ENCODE results near the gene SNRNP25.

SNRNP25 gene

GRCh38 chr16:65745-66144 lies 12.1 kb downstream of the SNRNP25 start:
- Mint-ChIP-seq H3K9me3 (no peaks in the 10 kb centered on the region), H3K27ac (no peak overlapping the region), H3K36me3 (ENCODE audit: low read depth) (no peaks in the 10 kb centered on the region), H3K27me3 (peaks cover 14% of the 10 kb centered on the region), H3K4me3 (no peak overlapping the region), H3K4me1 (peaks cover 2% of the 10 kb centered on the region)
- peak; percentile 81 for ATAC-seq
- peak; percentile 89 for DNase-seq

GRCh38 chr16:66309-67182 lies 12.9 kb downstream of the SNRNP25 start:
- H3K27me3 Mint-ChIP-seq = peaks cover 19% of the 10 kb centered on the region
- DNase-seq (no peak), ATAC-seq (no peak)
- H3K27ac Mint-ChIP-seq = no peak overlapping the region
- no peaks in the 10 kb centered on the region for H3K9me3 Mint-ChIP-seq
- peaks cover 2% of the 10 kb centered on the region for H3K4me1 Mint-ChIP-seq
- H3K4me3 Mint-ChIP-seq = no peak overlapping the region
- no peaks in the 10 kb centered on the region for H3K36me3 Mint-ChIP-seq (ENCODE audit: low read depth)

GRCh38 chr16:67183-67791 lies 13.7 kb downstream of the SNRNP25 start:
- Mint-ChIP-seq H3K27ac (no peak overlapping the region), H3K9me3 (no peaks in the 10 kb centered on the region), H3K36me3 (ENCODE audit: low read depth) (no peaks in the 10 kb centered on the region), H3K4me3 (no peak overlapping the region), H3K4me1 (peaks cover 4% of the 10 kb centered on the region), H3K27me3 (peaks cover 21% of the 10 kb centered on the region)
- ATAC-seq (no peak), DNase-seq (no peak)

- Mint-ChIP-seq H3K27me3 (peaks cover 26% of the 10 kb centered on the region), H3K9me3 (no peaks in the 10 kb centered on the region), H3K36me3 (ENCODE audit: low read depth) (no peaks in the 10 kb centered on the region), H3K27ac (no peak overlapping the region), H3K4me3 (no peak overlapping the region), H3K4me1 (peaks cover 7% of the 10 kb centered on the region)
- DNase-seq = no peak
- ATAC-seq = no peak
These were observed 14.5 kb downstream of the SNRNP25 start for GRCh38 chr16:67884-68789.

- DNase-seq (no peak), ATAC-seq (no peak)
- H3K27me3 Mint-ChIP-seq = peaks cover 34% of the 10 kb centered on the region
- H3K9me3 Mint-ChIP-seq = no peaks in the 10 kb centered on the region
- no peak overlapping the region for H3K4me3 Mint-ChIP-seq
- no peak overlapping the region for H3K27ac Mint-ChIP-seq
- H3K36me3 Mint-ChIP-seq (ENCODE audit: low read depth) = no peaks in the 10 kb centered on the region
- H3K4me1 Mint-ChIP-seq = peaks cover 7% of the 10 kb centered on the region
These were observed 15.6 kb downstream of the SNRNP25 start for GRCh38 chr16:69181-69580.

- Mint-ChIP-seq H3K4me1 (peaks cover 9% of the 10 kb centered on the region), H3K27ac (no peak overlapping the region), H3K4me3 (peak overlapping the region; percentile 21), H3K36me3 (ENCODE audit: low read depth) (no peaks in the 10 kb centered on the region), H3K9me3 (no peaks in the 10 kb centered on the region), H3K27me3 (peaks cover 43% of the 10 kb centered on the region)
- no peak for DNase-seq
- no peak for ATAC-seq
These were observed 17.5 kb downstream of the SNRNP25 start for GRCh38 chr16:71210-71539.

GRCh38 chr16:71540-72401 lies 18.1 kb downstream of the SNRNP25 start:
- H3K36me3 Mint-ChIP-seq (ENCODE audit: low read depth) = no peaks in the 10 kb centered on the region
- peaks cover 15% of the 10 kb centered on the region for H3K4me1 Mint-ChIP-seq
- DNase-seq (no peak), ATAC-seq (no peak)
- peaks cover 43% of the 10 kb centered on the region for H3K27me3 Mint-ChIP-seq
- no peaks in the 10 kb centered on the region for H3K9me3 Mint-ChIP-seq
- no peak overlapping the region for H3K27ac Mint-ChIP-seq
- peak overlapping the region; percentile 21 for H3K4me3 Mint-ChIP-seq

- Mint-ChIP-seq H3K36me3 (ENCODE audit: low read depth) (no peaks in the 10 kb centered on the region), H3K9me3 (no peaks in the 10 kb centered on the region), H3K27me3 (peaks cover 40% of the 10 kb centered on the region), H3K4me3 (peak within 1 kb of the TSS; percentile 81), H3K27ac (peak within 1 kb of the TSS; percentile 35), H3K4me1 (peaks cover 21% of the 10 kb centered on the region)
- ATAC-seq (peak; percentile 35), DNase-seq (no peak)
These were observed 19.2 kb downstream of the SNRNP25 start, which contains the start of gene RHBDF1 for GRCh38 chr16:72561-73548. Gene RHBDF1 (minus strand): TSS chr16:72631. CDS start chr16:65015, 7,616 bp downstream.

- H3K36me3 Mint-ChIP-seq (ENCODE audit: low read depth) = no peaks in the 10 kb centered on the region
- H3K9me3 Mint-ChIP-seq = no peaks in the 10 kb centered on the region
- H3K27me3 Mint-ChIP-seq = peaks cover 40% of the 10 kb centered on the region
- H3K4me3 Mint-ChIP-seq = no peak overlapping the region
- no peak overlapping the region for H3K27ac Mint-ChIP-seq
- ATAC-seq = no peak
- H3K4me1 Mint-ChIP-seq = peaks cover 28% of the 10 kb centered on the region
- DNase-seq = no peak
These were observed 20.6 kb downstream of the SNRNP25 start for GRCh38 chr16:74051-74746.

GRCh38 chr16:74747-75334 lies 21.2 kb downstream of the SNRNP25 start:
- ATAC-seq (no peak), DNase-seq (no peak)
- H3K9me3 Mint-ChIP-seq = no peaks in the 10 kb centered on the region
- H3K4me3 Mint-ChIP-seq = no peak overlapping the region
- H3K27ac Mint-ChIP-seq = peak overlapping the region; percentile 17
- peaks cover 35% of the 10 kb centered on the region for H3K4me1 Mint-ChIP-seq
- peaks cover 6% of the 10 kb centered on the region for H3K36me3 Mint-ChIP-seq (ENCODE audit: low read depth)
- H3K27me3 Mint-ChIP-seq = peaks cover 36% of the 10 kb centered on the region

GRCh38 chr16:75580-76501 lies 22.2 kb downstream of the SNRNP25 start:
- Mint-ChIP-seq H3K27me3 (peaks cover 29% of the 10 kb centered on the region), H3K27ac (no peak overlapping the region), H3K36me3 (ENCODE audit: low read depth) (peaks cover 8% of the 10 kb centered on the region), H3K9me3 (no peaks in the 10 kb centered on the region), H3K4me1 (peaks cover 39% of the 10 kb centered on the region), H3K4me3 (peak overlapping the region; percentile 77)
- DNase-seq (no peak), ATAC-seq (no peak)
